HG03097 (cell line): Measurements from ENCODE around the gene NAA20.
"Not testable (repeated sequence)": the region's sequence is repeated elsewhere in the genome, so short reads cannot be mapped to it uniquely, and the experiment has no call there.

Source experiments
- ATAC-seq: cut with Tn5 transposase; IDR thresholded peaks from one replicate; pipeline ENCODE4 v1.9.1; 2021; ENCODE audit not compliant: unreplicated experiment, low FRiP score

Gene NAA20

DNA sequence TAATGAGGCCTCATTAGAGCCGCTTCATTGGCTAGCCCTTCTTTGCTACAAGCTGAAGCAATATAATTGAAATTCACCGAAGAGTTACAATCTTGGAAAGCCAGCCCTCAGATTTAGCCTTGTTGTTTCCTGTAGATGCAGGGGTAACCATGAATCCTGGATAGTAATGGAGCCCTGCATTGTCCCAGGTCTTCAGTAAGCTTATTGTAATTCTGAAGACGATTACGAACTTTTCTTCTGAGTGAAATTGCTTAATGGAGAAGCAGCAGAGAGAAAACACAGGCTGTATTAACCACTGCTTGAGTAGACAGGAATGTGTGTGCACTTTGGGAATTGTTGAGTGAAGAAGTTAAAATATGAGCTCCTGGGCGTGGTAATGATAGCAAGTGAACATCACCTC is 26.3 kb upstream of the NAA20 start:
- no peak for ATAC-seq

DNA sequence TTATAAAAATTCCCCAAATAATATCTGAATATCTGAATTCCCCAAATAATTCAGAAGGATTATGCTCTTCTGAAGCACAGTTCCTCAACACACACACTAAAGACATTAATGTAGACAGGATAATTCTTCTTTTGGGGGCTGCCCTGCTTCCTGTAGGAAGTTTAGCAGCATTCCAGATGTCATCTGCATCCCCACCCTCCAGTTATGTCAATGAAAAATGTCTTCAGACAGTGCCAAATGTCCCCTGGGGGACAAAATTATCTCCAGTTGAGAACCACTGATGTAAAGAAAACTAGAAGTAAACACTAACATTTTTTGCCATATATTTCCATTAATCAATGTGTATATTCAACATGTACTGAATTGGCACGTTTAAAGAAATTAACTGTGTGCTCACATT is 25.9 kb upstream of the NAA20 start:
- no peak for ATAC-seq

DNA sequence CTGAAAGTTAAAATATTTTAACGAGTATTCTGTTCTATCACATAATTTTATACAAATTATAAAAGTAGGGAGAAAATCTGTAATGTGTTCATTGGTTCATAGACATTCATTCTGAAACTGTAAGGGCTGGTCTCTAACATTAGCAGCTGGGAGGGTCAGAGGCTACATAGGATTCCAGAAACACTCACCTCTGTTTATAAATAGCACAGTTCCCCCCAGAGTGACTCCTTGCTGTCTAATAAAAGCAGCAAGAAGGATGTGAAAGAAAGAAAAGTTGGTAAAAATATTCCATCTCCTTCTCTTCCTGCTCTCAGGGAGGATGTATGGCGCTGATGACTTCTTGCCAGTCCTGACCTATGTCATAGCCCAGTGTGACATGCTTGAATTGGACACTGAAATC is 25.3 kb upstream of the NAA20 start:
- no peak for ATAC-seq

DNA sequence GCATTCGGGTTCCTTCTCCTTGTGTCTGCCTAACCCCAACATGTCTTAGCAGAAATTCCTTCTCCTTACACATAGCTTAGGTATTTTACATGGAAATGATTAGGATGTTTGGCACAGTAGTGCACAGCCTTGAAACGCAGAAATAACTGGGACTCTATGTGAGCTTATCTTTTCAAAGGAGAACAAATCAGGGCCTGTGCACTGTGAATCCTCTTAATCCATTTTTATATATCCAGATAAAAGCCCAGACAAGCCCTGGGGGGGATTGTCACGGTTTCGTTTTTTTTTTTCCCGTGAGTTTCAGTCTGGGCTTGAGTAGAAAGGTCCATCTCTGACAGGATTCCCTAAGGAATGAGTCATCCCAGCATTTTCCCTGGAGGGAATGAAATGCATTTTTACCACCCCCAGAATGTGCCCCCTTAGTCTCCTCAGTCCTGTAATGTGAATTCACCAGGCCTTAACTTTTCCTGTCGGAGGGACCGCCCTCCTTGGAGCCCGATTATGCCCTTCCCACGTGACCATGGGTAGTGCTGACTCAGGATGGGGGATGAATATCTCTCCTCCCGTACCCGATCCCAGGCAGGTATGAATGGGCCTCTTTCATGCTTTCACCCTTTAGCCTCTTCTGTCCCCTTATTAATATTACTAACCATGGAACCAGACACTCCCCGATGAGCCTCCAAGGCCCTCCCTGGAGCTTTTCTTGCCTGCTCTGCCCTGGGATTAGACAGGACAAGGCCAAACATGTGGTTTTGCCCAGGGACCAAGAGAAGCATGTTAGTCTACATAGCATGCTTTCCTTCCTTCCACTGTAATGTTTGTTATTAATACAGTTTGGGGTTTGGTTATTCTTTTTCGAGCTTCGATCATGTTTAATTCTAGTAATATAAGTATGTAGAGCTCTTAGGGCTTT is 23.9 kb upstream of the NAA20 start:
- no peak for ATAC-seq

DNA sequence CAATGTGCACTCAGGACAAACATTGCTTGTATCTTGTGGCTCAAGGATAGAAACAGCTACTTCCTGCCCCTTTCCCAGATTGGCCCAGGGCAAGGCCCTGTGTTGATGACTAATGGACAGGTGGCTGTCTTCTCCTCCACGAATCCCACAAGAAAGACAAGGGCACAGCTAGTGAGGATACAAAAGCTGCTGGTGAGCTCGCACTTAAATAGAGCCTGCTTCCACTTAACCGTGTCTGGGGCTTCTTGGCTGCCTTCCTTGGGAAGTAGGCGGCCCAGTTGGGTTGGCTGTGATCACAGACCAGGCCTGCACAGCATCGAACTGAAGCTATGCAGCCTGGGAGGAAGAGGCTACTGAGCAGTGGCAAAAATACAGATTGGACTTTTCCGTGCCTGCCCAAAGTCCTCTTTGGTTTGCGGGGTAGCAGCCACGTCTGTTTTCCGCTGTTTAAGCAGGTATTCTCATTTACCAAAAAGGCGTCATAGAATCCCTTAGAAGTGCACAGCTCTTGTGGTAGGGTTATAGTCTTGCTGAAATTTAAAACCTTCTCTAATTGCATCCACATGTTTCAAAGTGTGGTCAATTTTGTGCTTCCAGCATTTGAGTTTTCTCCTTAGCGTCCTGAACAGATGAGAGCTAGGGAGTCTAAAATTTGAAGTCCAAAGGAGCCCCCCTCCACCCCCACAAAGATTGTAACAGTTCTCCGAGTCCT is 23.0 kb upstream of the NAA20 start:
- ATAC-seq: no peak

DNA sequence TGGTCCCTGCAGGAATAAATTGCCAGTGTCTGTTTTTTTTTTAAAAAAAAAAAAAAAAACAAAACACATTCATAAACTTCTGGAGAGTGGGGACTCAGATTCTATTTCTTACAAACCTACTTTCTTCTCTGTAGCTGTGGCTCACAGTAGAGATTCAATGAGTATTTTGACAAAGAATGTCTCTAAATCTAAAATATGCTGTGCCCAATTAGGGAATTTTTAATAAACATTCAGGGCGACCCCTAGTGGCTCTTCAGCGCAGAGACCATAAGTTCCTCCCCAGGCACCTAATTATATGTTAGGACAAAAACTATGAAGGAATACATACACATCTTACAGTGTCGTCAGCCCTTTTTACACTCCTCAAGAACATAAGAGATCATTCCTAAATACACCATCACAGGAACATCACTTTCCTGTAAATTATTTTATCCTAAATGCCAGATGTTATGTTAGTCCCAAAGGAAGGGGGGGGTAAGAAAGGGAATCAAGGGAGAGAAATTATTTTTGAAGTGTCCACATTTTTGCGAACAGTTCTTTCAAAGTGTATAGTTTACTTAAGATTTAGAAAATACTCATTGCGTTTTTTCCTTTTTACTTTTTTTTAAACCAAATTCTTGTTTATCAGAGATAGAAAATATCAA is 21.8 kb upstream of the NAA20 start:
- ATAC-seq: no peak

DNA sequence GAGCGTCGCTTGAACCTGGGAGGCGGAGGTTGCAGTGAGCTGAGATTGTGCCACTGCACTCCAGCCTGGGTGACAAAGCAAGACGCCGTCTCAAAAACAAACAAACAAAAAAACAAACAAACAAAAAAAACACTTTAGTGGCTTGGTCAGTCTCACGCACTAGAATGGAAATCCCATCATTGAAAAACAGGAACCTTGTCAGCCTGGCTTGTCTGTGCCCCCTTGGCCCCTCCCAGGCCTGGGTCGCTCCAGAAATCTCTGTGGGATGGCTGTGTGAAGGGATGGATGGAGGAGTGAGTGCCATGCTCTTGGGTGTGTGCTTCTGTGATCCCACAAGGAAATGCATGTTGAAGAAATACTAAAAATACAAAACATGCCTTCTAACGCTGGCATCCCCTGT is 20.9 kb upstream of the NAA20 start:
- no peak for ATAC-seq

DNA sequence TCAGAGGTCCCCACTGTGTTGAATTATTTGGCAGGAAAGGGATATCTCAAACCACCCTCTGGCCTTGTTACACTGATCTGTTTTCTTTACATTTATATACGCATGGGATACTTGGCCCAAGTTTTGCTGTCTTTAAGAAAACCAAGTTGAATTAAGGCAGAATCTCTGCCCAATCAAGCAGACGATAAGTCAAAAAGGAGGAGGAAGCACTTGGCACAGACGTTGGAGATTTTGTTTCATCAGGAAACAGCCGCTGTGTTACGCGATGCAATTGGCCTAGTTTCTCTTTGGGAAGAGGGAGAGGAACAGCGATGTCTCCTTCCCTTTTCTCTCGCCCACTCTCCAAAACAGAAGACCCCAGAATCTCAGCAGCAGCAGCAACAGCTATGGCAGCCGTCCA is 20.2 kb upstream of the NAA20 start:
- ATAC-seq: no peak

DNA sequence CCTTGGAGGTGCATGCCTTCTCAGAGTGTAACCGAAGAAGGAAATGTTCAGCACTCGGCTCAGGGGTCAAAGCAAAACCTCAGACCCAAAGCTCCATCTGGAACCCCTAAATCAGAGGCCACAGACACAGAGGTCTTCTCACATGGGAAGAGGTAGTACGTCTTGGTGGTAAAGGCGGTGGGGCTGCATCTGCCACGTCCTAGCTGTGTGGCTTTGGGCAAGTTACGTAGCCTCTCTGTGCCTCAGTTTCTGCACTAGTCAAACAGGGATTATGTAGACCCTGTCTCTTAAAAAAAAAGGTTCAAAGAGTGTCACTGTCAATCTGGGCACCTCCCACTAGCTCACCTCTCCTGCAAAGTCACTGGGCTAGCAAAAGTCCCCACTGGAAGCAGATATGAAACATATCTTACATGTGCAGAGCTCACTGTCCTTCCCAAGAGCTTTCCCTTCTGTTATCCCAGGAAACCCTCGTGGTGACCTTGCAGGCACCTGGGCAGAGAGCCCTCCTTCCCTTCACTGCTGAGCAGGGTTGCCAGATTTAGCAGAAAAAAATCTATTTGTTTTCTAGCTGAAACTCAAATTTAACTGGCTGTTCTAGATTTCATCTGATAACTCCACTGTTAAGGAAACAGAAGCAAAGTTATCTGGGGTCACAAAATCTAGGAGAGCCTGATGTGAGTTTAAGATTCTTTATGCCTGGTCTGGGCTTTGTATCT is 18.0 kb upstream of the NAA20 start:
- ATAC-seq: no peak

DNA sequence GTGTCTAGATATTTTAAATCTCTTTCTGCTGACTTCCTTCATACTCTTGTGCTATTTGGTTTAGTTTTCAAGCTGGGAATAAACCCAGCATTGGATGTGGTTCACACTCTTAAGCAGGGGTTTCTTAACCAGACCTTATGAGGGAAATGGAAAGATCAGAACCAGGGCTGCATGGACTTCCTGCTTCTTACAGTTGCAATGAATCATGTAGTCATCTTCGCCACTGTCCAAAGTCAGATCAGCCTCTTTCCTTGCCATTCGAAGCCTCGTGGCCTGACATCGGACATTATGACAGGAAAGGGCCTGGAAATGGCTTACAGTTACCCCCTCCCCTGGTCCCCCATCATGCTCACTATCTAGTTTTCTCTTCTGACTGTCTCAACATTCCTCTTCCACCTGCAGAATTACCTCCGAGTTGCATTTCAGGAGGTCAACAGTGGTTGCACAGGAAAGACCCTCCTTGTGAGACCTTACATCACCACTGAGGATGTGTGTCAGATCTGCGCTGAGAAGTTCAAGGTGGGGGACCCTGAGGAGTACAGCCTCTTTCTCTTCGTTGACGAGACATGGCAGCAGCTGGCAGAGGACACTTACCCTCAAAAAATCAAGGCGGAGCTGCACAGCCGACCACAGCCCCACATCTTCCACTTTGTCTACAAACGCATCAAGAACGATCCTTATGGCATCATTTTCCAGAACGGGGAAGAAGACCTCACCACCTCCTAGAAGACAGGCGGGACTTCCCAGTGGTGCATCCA is 16.8 kb upstream of the NAA20 start:
- no peak for ATAC-seq

DNA sequence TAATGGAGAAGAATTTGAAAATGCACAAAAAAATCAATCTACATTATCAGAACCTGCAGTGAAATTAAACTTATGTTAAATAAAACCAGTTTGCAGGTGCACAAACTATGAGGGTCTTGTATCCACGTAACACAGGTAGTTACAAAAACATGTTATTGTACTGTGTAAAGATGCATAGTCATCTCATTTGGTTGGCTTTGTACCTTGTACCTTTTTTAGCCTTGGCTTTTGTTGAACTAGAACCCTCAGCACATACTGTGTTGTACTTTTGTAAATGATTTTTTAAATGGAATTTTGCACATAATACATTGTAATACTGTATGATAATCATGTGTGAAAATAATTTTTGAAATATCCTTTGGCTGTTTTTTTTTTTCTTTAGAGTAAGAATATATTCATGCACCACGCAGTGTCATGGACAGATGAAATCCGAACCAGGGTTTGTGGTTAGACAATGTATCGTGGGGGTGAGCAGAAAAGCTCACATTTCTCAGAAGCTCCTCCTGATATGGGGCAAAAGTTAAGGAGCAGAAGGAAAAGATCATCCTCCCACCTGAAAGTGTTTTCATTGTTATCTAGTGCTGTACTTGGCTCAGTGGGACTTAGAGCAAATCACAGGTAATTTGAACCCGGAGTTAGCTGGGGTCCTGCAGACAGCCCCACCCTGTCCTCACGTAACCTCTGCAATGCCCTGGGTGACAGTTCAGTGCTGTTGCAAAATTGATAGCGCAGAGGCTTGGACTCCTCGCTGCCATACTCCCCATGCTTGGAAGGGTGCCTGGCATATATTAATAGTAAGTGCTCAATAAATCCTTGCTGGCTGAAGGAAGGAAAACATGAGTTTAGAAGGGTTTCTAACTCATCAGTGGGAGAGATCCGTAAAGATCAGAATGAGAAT is 14.8 kb upstream of the NAA20 start:
- ATAC-seq: no peak

DNA sequence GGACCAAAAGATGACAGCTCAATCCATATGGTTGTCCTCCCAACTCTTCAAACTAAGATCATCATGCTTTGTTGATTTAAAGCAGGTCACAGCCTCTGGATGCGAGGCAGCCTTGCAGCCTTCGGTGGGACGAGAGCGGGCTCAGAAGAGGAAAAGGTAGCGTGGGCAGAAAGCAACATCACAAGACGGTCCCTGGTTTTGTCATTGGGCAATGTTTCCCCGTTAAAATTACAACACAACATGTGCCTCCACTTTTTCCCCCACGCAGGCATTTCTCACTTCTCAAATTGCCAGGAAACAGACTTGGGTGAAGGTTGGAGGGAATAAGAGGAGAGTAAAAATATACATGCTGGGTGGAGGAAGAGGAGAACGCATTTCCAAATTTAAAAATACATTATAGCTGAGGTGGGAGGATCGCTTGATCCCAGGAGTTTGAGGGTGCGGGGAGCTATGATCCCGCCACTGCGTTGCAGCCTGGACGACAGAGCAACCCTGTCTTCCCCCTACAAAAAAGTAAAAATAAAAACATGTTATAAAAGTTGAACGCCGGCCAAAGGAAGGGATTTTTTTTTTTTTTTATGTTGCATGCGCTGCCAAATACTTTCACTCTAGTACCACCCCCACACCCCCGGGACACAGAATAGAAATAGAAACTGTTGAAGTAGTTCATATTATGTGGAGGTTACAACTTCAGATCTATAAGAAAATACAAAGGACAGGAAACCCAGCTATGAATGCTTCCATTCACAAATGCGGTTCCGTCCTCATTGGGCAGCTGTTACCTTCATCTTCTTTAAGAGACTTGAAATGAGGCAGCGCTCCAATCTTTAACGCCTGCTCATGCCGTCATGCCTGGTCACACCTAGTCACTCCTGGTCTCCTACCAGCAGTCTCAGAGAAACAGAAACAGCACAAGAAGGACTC is 13.9 kb upstream of the NAA20 start:
- ATAC-seq: no peak

DNA sequence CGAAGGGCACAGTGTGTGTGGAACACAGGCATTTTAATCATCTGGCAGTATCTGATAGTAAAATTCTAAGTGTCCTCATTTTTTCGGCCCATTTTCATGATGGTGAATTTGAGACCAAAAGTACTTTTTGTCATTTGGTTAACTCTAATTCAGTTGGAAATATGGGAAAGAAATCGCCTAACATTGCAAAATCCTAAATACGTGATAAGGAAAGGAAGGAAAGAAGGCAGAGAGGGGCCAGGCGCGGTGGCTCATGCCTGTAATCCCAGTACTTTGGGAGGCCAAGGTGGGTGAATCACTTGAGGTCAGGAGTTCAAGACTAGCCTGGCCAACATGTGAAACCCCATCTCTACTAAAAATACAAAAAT is 13.2 kb upstream of the NAA20 start:
- not testable (repeated sequence) for ATAC-seq

DNA sequence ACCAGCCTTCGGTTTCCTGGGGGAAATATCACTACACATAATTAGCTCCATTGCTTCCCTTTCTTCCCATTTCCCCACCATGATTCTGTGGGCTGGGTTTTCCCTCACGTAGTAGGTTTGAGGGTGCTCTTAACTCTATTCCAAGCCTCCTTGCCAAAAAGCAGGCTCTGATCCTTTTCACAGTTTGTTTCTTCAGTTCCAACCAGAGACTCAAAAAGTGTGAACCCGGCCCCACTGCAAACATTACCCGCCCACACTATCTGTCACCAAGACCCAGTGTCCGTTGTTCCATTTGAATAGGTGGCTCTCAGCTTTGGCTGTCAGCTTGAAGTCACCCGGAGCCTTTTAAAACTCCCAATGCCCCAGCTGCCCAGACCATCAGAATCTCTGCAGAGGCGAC is 11.8 kb upstream of the NAA20 start:
- ATAC-seq: no peak

DNA sequence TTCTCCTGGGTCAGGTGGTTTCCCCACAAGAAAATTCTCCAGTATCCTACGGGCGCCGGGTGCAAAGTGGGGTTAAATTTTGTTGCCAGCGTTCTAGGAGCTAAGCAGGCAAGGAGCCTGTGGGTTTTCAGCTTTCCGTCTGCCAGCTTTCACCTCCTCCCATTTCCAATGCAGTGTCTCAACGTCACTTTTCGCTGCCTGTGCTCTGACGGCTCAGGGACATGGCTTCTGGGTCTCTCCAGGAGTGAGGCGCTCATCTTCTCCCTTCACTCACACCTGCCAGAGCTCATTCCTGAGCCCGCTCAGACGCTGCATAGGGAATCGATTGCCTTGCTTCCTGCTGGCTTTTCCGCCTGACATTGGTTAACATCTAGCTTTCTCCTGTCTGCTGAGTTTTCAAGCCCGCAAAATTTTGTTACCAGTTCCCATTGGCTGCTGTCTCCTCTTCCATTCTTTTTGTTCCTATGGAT is 7.3 kb upstream of the NAA20 start:
- ATAC-seq: no peak

DNA sequence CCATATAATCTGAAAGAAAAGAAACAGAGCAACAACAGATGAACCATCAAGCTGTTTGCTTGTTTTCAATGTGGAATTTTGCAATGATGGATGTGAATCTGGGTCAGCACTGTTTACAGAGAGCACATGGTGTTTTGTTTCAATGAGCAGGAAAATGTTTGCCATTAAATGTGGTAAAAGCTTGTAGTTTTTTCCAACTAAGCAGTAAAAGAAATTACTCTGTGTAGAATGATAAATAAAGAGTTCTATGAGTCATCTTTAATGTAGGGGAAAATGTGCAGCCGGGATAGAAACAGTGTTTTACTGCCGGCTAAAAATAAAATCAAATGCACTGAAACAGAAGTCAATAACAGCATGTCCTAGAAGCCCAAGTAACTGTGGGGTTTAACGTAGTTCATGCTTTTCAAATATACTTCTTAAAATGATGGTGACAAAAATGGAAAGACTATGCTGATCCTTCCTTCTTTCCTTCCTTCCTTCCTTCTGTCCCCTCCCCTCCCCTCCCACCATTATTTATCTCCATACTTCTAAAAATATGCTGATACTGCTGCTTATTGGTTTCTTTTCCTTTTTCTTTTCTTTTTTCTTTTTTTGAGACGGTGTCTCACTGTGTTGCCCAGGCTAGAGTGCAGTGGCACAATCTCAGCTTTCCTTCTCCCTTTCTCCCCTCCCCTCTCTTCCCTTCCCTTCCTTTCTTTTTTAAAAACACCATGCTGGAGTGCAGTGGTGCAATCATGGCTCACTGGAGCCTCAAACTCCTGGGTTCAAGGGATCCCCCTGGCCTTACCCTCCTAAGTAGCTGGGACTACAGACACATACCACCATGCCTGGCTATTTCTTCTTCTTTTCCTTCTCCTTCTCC is 6.3 kb upstream of the NAA20 start:
- ATAC-seq: no peak

DNA sequence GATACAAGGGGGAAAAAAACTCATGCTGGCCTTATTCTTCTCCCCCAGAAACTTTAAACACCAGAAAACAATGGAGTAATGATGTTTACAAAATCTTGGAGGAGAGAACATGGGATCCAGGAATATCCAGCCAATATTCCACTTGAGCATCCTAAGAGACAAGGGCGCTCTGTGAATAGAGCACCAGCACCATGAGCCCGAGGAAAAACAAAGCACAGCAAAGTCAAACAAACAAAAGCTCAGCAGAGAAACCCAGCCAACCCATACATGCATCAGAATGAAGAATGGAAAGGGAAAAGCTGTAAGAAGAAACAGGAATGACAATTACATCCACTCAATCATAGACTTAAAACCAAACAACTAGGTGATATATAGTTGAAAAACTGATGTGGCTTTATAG is 4.6 kb upstream of the NAA20 start:
- no peak for ATAC-seq
